NK-92 (cell line): Measurements from ENCODE around the gene NRCAM.

Experiments used
- DNase-seq: peaks from one replicate; lab custom pipeline; 2025; ENCODE audit not compliant: unreplicated experiment; lab: John Stamatoyannopoulos, UW

Gene NRCAM

GRCh38 chr7:108138911-108139310 lies 317.3 kb downstream of the NRCAM start:
- no peak for DNase-seq

- DNase-seq: no peak
Observed at GRCh38 chr7:108137993-108138392, 318.2 kb downstream of the NRCAM start.

- DNase-seq: no peak
Observed at GRCh38 chr7:108137040-108137439, 319.2 kb downstream of the NRCAM start.

GRCh38 chr7:108136191-108136688 lies 320.0 kb downstream of the NRCAM start:
- DNase-seq: no peak

- DNase-seq: no peak
Observed at GRCh38 chr7:108135446-108136190, 320.6 kb downstream of the NRCAM start.

- no peak for DNase-seq
Observed at GRCh38 chr7:108134486-108134885, 321.8 kb downstream of the NRCAM start.

GRCh38 chr7:108132551-108133265 lies 323.5 kb downstream of the NRCAM start:
- DNase-seq: no peak

GRCh38 chr7:108130261-108130660 lies 326.0 kb downstream of the NRCAM start, which contains the start of gene LAMB4:
Gene LAMB4, minus strand, starts transcription at chr7:108130361. Its CDS starts 7,197 bp downstream, at chr7:108123164.
- no peak for DNase-seq

GRCh38 chr7:108129018-108129965 lies 326.9 kb downstream of the NRCAM start:
- no peak for DNase-seq

- no peak for DNase-seq
Observed at GRCh38 chr7:108128514-108128913, 327.7 kb downstream of the NRCAM start.

GRCh38 chr7:108127461-108127860 lies 328.8 kb downstream of the NRCAM start:
- DNase-seq: no peak

GRCh38 chr7:108124820-108125219 lies 331.4 kb downstream of the NRCAM start:
- no peak for DNase-seq

GRCh38 chr7:108122181-108122580 lies 334.1 kb downstream of the NRCAM start:
- no peak for DNase-seq

- no peak for DNase-seq
Observed at GRCh38 chr7:108120933-108121332, 335.3 kb downstream of the NRCAM start.

- DNase-seq: no peak
Observed at GRCh38 chr7:108120196-108120595, 336.0 kb downstream of the NRCAM start.

GRCh38 chr7:108118959-108119358 lies 337.3 kb downstream of the NRCAM start:
- DNase-seq: no peak

- no peak for DNase-seq
Observed at GRCh38 chr7:108114117-108114841, 342.0 kb downstream of the NRCAM start.

GRCh38 chr7:108112683-108113082 lies 343.6 kb downstream of the NRCAM start:
- no peak for DNase-seq

GRCh38 chr7:108109221-108109908 lies 346.9 kb downstream of the NRCAM start:
- no peak for DNase-seq

GRCh38 chr7:108108131-108108530 lies 348.1 kb downstream of the NRCAM start:
- no peak for DNase-seq
